HG02973 (cell line): ENCODE data around the gene NAA35.
A peak's percentile ranks its signal among the peaks of the same experiment; 100 is the strongest.
"Not testable (repeated sequence)": the region's sequence is repeated elsewhere in the genome, so short reads cannot be mapped to it uniquely, and the experiment has no call there.

Experiments used
- ATAC-seq: cut with Tn5 transposase; IDR thresholded peaks from one replicate; pipeline ENCODE4 v1.9.1; 2021; ENCODE audit warnings: moderate library complexity; ENCODE audit not compliant: unreplicated experiment

Gene NAA35

DNA sequence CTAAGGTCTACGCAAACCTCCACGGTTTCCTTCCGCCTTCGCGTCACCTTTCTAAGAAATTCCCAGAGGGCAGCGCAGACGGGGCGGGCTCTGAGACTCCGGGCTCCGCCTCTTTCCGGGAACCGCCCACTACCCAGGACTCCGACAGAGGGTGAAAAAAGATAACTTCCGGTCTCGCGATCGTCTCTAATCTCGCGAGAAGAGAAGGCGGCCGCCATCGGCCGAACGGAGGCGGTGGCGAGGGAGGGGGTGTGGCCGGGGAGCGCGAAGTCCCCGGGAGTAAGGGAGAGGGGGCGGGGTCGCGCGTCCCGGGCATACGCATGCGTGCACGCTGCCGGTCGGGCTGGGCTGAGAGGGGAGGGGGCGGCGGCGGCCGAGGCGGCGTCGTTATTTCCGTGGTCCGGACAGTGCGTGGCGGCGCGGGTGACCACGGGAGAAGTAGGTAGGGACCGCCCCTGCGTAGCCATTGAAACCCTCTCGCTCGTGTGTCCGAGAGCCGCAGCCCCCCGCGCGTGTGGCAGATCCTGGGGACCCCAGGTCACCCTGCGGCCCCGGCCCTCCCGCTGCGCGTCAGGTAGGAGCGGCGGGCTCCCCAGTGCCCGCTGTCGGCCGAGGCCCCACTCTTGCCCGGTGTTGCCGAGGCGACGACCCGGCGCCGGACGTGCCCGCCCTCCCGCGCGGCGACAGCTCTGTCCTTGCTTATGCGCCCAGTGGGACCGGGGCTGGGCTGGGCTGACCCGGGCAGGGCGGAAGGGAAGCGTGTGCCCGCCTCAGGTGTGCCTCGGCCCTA lies at the start of gene NAA35:
TSS of gene NAA35 (plus strand) at position 315 of the 790 bp plus-strand sequence. CDS start 1,014 bp downstream, outside the sequence.
- peak; percentile 90 for ATAC-seq

DNA sequence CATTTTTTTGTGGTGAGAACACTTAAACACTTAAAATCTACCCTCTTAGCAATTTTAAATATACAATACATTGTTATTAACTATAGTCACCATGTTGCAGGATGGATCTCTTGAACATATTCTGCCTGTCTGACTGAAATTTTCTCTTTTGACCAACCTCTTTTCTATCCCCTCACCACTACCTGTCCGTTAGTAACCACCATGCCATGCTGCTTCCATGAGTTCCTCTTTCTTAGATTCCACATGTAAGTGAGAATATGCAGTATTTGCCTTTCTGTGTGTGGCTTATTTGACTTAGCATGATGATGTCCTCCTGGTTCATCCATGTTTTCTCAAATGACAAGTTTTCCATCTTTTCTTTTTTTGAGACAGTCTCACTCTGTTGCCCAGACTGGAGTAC lies 48.5 kb upstream of the NAA35 start:
- ATAC-seq: no peak

DNA sequence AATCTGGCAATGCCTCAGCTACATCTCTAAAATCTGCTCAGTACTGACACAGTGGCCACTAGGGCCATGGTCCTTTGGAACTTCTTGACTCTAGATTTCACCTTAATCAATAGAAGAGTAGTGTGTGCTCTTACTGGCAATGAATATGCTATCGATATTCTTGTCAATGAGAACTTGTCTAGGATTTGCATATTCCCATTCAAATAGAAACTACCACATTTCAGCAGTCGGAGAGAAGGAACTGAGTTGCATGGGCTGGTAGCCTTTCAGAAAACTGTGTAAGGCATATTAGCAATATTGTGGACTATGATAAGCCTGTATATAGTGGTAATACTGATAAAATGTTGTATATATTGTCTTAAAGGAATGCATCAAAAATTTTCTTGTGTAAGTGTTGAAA lies 45.3 kb upstream of the NAA35 start:
- no peak for ATAC-seq

DNA sequence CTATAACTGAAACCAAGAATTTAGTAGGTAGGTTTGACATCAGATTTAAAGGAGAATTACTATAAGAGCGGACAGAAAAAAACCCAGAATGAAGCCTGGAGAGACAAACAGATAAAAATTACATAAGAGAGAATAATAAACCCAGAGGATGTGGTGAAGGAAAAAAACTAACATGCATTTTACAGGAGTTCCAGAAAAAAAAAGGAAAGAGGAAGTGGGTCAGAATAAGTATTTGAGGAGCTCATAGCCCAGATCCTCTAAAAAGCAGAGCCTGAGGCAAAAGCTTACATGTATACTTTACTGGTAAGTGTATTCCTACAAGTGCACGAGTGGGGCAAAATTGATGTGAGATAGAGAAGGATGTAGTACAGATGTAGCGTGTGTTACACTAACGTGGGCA lies 43.1 kb upstream of the NAA35 start:
- ATAC-seq: no peak

DNA sequence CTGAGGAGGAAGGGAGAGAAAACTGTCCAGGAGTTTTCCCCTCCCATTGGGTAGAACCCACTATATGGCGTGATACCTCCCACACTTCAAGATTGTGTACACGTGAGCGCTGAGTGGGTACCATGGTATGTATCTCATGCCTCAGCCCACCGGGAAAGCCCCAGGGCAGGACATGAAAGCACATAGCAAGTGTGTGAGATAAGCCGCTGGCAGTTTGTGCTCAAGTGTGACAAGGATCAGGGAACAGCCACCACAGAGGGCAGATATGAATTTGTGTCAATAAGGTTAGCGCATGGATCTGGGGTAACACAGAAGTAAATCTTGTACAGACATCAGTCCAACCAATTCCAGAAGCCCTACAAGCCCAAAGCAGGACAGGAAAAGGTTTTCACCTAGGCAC lies 42.6 kb upstream of the NAA35 start:
- no peak for ATAC-seq

DNA sequence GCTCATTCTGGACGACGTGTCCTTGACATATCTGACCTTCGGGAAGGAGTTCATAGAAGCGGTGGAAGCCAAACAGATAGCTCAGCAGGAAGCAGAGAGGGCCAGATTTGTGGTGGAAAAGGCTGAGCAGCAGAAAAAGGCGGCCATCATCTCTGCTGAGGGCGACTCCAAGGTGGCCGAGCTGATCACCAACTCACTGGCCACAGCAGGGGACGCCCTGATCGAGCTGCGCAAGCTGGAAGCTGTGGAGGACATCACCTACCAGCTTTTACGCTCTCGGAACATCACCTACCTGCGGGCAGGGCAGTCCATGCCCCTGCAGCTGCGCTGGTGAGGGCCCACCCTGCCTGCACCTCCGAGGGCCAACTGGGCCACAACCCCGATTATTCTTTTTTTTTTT lies 41.6 kb upstream of the NAA35 start:
- no peak for ATAC-seq

DNA sequence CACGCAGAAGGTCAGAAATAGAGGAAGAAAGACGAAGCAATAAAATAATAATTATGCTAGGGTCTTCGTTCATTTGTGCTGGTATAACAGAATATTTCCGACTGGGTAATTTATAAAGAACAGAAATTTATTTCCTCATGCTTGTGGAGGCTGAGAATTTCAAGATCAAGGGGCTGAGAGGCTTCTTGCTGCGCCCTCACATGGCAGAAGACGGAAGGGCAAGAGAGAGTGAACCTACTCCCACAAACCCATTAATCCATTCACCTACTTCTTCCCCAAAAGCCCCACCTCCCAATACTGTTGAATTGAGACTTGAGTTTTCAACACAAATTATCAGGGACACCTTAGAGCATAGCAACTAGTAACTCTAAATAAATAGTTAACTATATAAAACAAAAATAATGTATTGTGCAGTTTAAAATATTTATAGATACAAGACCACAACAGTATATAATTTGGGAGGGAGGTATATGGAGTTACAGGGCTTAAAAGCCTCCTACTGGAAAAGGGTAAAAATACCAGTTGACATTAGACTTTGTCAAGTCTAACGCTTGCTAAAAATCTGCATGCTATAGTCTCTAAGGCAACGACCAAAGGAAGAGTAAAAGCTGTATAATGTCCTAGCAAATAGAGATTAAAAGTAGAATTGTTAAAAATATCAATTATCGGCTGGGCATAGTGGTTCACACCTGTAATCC lies 40.3 kb upstream of the NAA35 start:
- ATAC-seq: no peak

DNA sequence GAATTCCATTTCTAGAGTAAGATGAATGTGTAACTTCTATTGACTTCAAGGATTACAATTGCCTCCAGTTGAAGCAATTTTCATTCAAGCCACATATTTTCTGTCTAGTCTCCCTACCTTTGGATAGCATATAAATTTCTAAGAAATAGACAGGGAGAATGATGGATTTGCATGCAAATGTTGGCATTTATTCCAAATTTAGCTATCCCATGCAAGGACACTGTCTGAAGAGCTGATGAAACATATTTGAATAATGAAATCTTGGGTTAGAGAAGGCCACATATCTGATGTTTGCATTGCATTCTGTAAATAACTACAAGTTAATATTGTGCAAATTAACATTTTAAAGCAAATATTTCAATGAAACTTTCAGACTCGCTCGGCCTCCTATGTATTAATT lies 36.0 kb upstream of the NAA35 start:
- ATAC-seq: no peak

DNA sequence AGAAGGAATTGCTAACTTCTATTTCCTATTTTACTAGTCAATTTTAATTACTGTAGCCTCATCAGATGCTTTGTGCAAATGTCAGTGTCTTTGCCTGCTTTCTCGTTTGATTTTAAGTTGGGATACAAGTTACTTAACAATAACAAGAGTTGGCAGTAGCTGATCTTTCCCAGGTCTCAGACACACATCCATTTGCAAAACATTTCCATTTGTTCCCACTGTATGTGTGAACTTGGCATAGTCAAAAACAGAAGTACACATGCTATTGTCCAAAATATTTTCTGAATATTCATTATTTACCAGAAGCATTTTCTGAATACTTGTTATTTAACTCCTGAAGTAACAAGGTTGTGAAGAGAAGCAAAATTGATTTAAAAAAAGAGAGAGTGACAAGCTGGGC lies 35.0 kb upstream of the NAA35 start:
- no peak for ATAC-seq

DNA sequence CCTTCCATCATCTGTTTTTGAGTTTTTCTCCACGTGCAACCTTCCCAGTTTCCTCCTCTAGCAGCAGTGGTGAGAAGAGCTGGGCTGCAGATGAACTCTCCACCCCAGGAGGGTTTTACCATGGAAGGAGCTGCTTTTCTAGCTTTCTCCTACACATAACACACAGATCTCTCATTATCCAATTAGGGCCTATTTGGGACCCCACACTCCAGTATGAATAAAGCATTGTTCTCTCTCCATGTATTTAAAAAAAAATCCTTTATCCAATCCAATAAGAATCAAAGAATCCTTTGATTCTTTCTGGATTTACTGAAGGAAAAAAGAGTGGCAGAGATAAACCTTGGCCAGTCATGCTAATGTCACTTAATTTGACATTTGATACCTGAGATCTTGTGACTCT lies 31.6 kb upstream of the NAA35 start:
- ATAC-seq: no peak

DNA sequence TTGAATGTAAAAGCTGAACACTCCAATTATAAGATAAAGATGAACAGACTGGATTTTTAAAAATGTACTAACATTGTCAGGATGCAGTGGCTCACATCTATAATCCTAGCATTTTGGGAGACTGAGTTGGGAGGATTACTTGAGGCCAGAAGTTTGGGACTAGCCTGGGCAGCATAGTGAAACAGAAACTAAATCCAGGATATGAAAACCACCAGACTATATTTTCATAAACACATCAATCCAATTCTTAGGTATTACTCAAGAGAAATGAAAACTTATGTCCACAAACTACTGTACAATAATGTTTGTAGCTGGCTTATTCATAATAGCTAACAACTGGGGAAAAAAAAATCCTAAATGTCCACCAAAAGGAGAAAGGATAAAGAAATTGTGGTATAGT lies 26.8 kb upstream of the NAA35 start:
- no peak for ATAC-seq

DNA sequence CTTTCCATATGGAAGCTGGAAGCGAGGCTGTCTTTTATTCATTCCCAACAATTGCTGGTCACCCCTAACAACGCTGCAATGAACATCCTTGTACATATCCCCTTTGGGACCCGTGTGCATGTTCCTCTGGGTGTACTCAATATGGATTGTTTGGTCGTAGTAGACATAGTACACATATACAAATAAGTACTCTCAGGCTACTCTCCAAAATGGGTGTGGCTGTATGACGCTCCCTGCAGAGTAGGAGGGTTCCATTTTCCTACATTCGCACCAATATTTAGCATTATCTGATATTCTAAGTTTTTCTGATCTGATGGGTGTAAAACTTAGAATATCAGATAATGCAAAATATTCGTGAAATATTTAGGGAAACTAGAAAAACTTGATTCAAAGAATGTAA lies 23.2 kb upstream of the NAA35 start:
- ATAC-seq: no peak

DNA sequence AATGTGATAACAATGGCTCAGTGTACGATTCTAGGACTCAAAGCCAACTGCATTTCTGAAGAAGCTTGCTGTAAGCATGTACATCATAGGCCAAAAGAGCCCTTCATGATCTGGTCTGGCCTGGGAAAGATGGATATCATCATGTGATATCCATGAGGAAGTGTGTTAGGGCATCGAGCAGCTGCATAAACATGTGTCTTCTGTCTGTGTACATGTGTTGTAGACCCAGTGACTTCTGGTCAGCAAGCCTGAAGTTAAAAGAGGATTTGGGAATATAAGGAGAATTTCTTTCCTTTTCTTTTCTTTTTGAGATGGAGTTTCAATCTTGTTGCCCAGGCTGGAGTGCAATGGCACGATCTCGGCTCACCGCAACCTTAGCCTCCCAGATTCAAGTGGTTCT lies 15.5 kb upstream of the NAA35 start:
- ATAC-seq: no peak

DNA sequence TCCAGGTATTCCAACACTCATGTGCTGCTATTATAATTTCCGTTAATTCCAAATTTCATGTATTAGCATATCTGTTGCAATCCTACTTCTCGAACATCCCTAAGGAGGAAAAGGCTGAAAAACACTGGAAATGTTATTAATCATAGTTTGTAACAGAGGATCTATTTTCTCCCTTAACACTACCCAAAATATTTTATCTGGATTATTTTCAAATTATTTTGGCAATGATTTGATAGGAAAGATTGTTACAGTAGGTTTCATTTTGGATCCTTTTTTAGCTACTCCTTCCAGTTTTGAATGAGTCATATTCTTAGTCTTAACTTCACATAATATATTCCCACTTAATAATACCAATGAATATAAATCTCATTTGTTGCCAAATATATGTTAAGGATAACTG lies 13.9 kb upstream of the NAA35 start:
- ATAC-seq: no peak

DNA sequence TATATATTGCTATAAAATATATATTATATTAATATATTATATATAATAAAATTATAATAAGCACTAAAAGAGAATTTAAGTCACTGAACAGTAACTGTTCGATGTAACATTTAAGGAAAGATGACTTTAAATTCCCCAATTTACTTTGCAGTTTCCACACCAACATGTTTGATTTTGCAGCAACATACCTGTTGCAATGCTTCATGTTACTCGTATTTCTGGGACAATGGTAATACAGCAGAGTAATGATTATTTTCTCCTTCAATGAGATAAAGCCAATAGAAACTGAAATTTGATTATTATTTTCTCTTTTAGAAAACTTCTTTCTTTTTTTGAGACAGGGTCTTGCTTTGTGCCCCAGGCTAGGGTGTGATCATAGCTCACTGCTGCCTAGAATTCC lies 9.5 kb upstream of the NAA35 start:
- no peak for ATAC-seq

DNA sequence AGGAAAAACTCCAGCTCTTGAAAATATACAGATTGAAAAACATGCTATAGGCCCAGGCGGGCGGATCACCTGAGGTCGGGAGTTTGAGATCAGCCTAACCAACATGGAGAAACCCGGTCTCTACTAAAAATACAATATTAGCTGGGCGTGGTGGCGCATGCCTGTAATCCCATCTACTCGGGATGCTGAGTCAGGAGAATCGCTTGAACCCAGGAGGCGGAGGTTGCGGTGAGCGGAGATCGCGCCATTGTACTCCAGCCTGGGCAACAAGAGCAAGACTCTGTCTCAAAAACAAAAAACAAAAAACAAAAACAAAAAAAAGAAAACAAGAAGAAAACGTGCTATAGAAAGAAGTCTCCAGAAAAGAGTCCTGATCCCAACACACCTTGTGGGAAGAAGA lies 5.0 kb upstream of the NAA35 start:
- ATAC-seq: not testable (repeated sequence)

DNA sequence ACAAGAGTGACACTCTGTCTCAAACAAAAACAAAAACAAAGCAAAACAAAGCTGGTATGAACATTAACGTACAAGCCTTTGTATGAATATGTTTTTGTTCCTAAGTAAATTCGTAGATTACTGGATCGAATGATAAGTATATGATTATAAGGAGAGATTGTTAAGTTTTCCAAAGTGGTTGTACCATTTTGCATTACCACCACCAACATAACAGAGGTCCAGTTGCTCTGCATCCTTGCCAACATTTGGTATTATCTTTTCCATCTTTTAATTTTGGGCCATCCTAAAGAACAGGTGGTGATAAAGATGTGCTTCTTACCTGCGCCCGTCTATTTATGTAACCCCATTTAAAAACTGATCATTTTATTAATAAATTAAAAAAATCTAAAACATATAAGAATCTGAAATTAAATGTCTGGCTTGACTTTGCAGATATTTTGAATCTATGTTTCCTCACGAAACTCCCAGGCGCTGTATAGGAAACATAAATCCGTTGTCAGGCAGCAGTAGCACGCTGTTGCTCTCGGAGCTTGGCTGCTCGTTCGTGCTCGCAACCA lies 593 bp upstream of the NAA35 start:
- no peak for ATAC-seq

DNA sequence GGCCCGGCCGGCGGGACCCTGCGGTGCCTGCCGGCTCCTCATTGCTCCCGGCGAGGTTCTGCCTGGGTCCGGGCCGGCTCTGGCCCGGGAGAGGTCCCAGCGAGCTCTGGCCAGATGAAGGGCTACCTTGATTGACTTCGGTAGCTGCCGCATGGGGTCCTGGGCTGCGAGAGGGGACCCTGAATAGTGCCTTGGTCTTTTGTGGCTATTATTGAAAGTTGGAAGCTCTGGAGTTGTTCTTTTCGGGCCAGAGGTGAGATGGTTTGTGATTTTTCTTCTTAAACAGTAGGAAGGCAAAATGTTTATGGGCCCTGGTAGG lies 635 bp downstream of the NAA35 start:
- no peak for ATAC-seq

DNA sequence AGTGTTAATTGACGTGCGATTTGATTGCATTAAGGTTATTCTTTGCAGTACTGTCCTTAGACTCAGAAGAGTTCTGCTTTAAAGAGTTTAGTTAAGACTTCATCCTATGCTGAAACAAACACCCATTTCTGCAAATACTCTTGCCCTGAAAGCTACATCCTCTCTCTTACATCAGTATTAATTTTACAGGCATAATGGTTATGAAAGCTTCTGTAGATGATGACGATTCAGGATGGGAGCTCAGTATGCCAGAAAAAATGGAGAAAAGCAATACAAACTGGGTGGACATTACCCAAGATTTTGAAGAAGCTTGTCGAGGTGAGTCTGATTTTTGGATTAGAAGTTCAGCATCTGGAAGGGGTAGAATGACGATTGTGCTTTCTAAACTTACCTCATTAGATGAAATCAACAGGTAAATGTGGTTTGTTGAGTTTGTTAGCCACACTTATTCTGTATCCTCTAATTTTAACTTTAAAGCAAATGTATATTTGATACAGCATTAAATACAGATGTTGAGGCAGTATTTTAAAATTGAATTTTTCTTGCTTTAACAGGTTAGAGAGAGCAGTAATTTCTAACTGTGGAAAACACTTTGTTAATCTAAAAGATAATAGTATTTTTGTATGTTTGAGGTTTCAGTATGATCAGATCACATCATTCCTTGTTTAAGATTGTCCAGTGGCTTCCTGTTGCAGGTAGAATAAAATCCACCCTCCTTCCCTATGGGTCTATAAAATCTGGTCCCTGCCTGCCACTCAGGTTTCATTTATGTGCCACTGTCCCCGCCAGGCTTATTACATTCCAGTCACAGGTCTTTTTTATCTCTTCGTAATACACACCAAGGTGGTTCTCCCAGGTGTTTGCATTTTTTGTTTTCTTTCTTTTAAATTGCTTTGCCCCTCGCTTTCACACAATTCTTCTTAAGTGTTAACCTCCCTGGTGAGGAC lies 1.3 kb downstream of the NAA35 start:
- ATAC-seq: no peak

DNA sequence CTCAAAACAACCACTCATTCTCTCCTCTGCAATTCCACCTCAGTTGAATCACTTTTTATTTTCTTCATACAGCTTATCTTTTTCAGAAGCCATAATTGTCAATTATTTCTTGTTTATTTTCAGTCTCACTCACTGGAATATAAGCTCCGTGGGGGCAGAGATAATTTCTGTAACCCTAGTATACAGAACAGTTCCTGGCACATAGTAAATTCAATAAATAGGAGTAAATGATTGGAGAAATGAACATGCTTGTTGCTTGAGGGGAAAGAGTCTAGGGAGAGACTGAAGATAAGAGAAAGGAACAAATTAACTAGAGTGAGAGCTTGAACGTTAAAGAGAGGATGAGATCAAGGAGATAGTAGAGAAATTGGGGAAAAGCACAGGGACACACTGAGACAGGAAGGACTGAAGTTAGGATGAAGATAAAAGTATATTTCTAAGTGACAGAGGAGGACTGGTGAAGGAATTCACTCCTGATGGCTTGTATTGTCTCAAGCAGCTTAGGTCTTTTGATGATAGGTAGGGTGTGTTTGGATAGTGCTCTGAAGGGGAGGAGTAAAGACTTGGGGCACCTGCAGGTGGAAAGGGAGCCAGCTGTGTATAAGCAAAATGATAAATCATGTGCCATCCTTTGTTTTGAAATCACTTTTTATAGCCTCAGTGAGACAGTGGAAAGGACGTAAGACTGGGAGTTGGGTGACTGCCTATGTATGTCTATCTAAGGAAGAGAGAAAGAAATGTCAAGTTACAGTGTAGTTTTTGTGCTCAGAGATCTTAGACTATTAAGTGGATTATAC lies 2.2 kb downstream of the NAA35 start:
- no peak for ATAC-seq
